Fibroblast of lung (primary cell): ENCODE results near the gene MFSD11. TPM values are rescaled to one million over a fixed set of nuclear protein-coding genes. Genes with fewer than 3 reads are reported as not detected.
"Not testable (repeated sequence)": the region's sequence is repeated elsewhere in the genome, so short reads cannot be mapped to it uniquely, and the experiment has no call there.

Experiments
- DNase-seq, 2 donors: peaks; one replicate each; pipeline versions ENCODE4 v3.0.0 to v3.0.0-alpha.2; 2010; ENCODE audit warnings: low read depth in 2 of 2
- H2AFZ ChIP-seq: 2 replicates; pipeline ENCODE4 v1.5.1; 2012; ENCODE audit warnings: low read length, control low read depth, inconsistent platforms
- H3K27ac ChIP-seq: 2 replicates; pipeline ENCODE4 v1.5.1; 2011; ENCODE audit warnings: low read length, control low read depth; ENCODE audit not compliant: insufficient read depth
- H3K27me3 ChIP-seq: 2 replicates; pipeline ENCODE4 v1.5.1; 2011; ENCODE audit warnings: mild to moderate bottlenecking, low read length; ENCODE audit not compliant: control insufficient read depth, insufficient read depth
- H3K36me3 ChIP-seq: 2 replicates; pipeline ENCODE4 v1.5.1; 2011; ENCODE audit warnings: low read length; ENCODE audit not compliant: control insufficient read depth, insufficient read depth
- H3K4me1 ChIP-seq: 2 replicates; pipeline ENCODE4 v1.5.1; 2011; ENCODE audit warnings: low read length; ENCODE audit not compliant: control insufficient read depth, insufficient read depth; ENCODE audit errors: extremely low read depth
- H3K4me2 ChIP-seq: 2 replicates; pipeline ENCODE4 v1.5.1; 2011; ENCODE audit warnings: low read length, control low read depth; ENCODE audit not compliant: insufficient read depth; ENCODE audit errors: extremely low read depth
- H3K4me3 ChIP-seq, 4 experiments: fragments of 200-600 bp in 1 of 4; sonication (generic) in 1 of 4; replicated peaks in 1 of 4; 2 replicates each; pipeline ENCODE4 v1.5.1; 2011 to 2016; ENCODE audit warnings: low read length in 4 of 4, low read depth in 3 of 4, mild to moderate bottlenecking in 3 of 4, control low read depth in 2 of 4, inconsistent platforms in 1 of 4, mixed read lengths in 1 of 4; ENCODE audit not compliant: insufficient read depth in 1 of 4; ENCODE audit errors: control extremely low read depth in 1 of 4
- H3K79me2 ChIP-seq: 2 replicates; pipeline ENCODE4 v1.5.1; 2012; ENCODE audit warnings: mild to moderate bottlenecking, low read length, inconsistent platforms; ENCODE audit not compliant: control insufficient read depth, insufficient read depth
- H3K9ac ChIP-seq: 2 replicates; pipeline ENCODE4 v1.5.1; 2011; ENCODE audit warnings: mild to moderate bottlenecking, low read length, control low read depth; ENCODE audit not compliant: insufficient read depth
- H3K9me3 ChIP-seq: 2 replicates; pipeline ENCODE4 v1.5.1; 2012; ENCODE audit warnings: low read depth, low read length; ENCODE audit not compliant: control insufficient read depth, insufficient read depth
- H4K20me1 ChIP-seq: 2 replicates; pipeline ENCODE4 v1.5.1; 2011; ENCODE audit warnings: low read length; ENCODE audit not compliant: control insufficient read depth, insufficient read depth; ENCODE audit errors: extremely low read depth
- CTCF ChIP-seq, 2 donors: IDR thresholded peaks in 1 of 2; conservative IDR thresholded peaks in 1 of 2; 1 replicate in 1 of 2; 2 replicates in 1 of 2; pipeline ENCODE4 v1.5.1; 2011 to 2012; ENCODE audit warnings: low read length in 2 of 2, control low read depth in 1 of 2, inconsistent platforms in 1 of 2, low read depth in 1 of 2, mild to moderate bottlenecking in 1 of 2
- EZH2 ChIP-seq: IDR thresholded peaks from 2 replicates; pipeline ENCODE4 v1.5.1; 2012; ENCODE audit warnings: low read length, control low read depth, mild to moderate bottlenecking; ENCODE audit errors: missing control alignments
- polyA plus RNA-seq, 2 donors: library from polyadenylated mRNA; depleted of rRNA in 1 of 2; stranded (reverse) in 1 of 2; unstranded in 1 of 2; fragments of >200 nt; gene quantifications; 2 replicates each; pipeline ENCODE4 v1.2.1, GENCODE V29; 2011 to 2012; ENCODE audit warnings: missing spikeins in 1 of 2
- total RNA-seq: library from RNA; depleted of rRNA; stranded (reverse); fragments of >200 nt; gene quantifications from 2 replicates; pipeline ENCODE4 v1.2.1, GENCODE V29; 2014

Gene MFSD11
- total and polyA plus RNA-seq, 2 donors (not counting 1 experiment from before 2014, with no cell fraction given), result 22.4 to 31.4 TPM

- no peak for TF ChIP-seq EZH2
- TF ChIP-seq CTCF (conservative IDR thresholded peaks at IDR 0.05 in 1 of 2, IDR thresholded peaks at IDR 0.05 in 1 of 2; ENCODE audit: low read depth in 1 of 2, low read length in 2 of 2), result no peak
- Histone ChIP-seq H3K9ac (no peak overlapping the region), H3K4me3 (no peak overlapping the region), H3K27me3 (no peaks in the 10 kb centered on the region), H3K9me3 (no peaks in the 10 kb centered on the region), H3K27ac (no peak overlapping the region), H3K79me2 (peaks cover 71% of the 10 kb centered on the region), H3K4me1 (peaks cover 20% of the 10 kb centered on the region), H3K4me2 (no peak overlapping the region), H4K20me1 (no peaks in the 10 kb centered on the region), H3K36me3 (no peaks in the 10 kb centered on the region), H2AFZ (no peak overlapping the region)
- DNase-seq, result no peak
These were observed 31.1 kb upstream of the MFSD11 start for GRCh38 chr17:76706817-76707216.

- H3K4me1 ChIP-seq, result peaks cover 19% of the 10 kb centered on the region
- peaks cover 2% of the 10 kb centered on the region for H3K36me3 ChIP-seq
- no peaks in the 10 kb centered on the region for H4K20me1 ChIP-seq
- DNase-seq, result no peak
- TF ChIP-seq CTCF (conservative IDR thresholded peaks at IDR 0.05 in 1 of 2, IDR thresholded peaks at IDR 0.05 in 1 of 2; ENCODE audit: low read depth in 1 of 2, low read length in 2 of 2), result peak; percentile 23 to 25
- no peak for TF ChIP-seq EZH2
- no peak overlapping the region for H2AFZ ChIP-seq
- peak overlapping the region; percentile 82 for H3K27ac ChIP-seq
- peak overlapping the region; percentile 97 for H3K4me2 ChIP-seq
- no peaks in the 10 kb centered on the region for H3K27me3 ChIP-seq
- peaks cover 60% of the 10 kb centered on the region for H3K79me2 ChIP-seq
- H3K9ac ChIP-seq, result peak overlapping the region; percentile 55
- H3K4me3 ChIP-seq, result peak overlapping the region; percentile 32 to 77 (median 42)
- H3K9me3 ChIP-seq, result no peaks in the 10 kb centered on the region
These were observed 29.7 kb upstream of the MFSD11 start for GRCh38 chr17:76707985-76708807.

GRCh38 chr17:76709077-76709950 is 28.6 kb upstream of the MFSD11 start:
- Histone ChIP-seq H3K9me3 (no peaks in the 10 kb centered on the region), H2AFZ (no peak overlapping the region), H3K9ac (peak overlapping the region; percentile 72), H3K4me1 (peaks cover 19% of the 10 kb centered on the region), H3K36me3 (peaks cover 4% of the 10 kb centered on the region), H3K27me3 (no peaks in the 10 kb centered on the region), H4K20me1 (no peaks in the 10 kb centered on the region), H3K4me3 (peak overlapping the region; percentile 75 to 81 (median 78)), H3K4me2 (peak overlapping the region; percentile 97), H3K79me2 (peaks cover 53% of the 10 kb centered on the region), H3K27ac (peak overlapping the region; percentile 99)
- peak; percentile 97 to 100 for DNase-seq
- no peak for TF ChIP-seq CTCF (conservative IDR thresholded peaks at IDR 0.05 in 1 of 2, IDR thresholded peaks at IDR 0.05 in 1 of 2; ENCODE audit: low read depth in 1 of 2, low read length in 2 of 2)
- no peak for TF ChIP-seq EZH2

GRCh38 chr17:76709951-76710862 is 27.7 kb upstream of the MFSD11 start:
- DNase-seq, result peak; percentile 45 to 60
- H3K4me1 ChIP-seq, result peaks cover 22% of the 10 kb centered on the region

More at GRCh38 chr17:76709951-76710862, 27.7 kb upstream of the MFSD11 start:
- Histone ChIP-seq H3K4me2 (peak overlapping the region; percentile 97), H3K27ac (peak overlapping the region; percentile 99), H3K4me3 (peak overlapping the region; percentile 75 to 81 (median 78)), H3K79me2 (peaks cover 48% of the 10 kb centered on the region), H3K9ac (peak overlapping the region; percentile 72)
- H4K20me1 ChIP-seq, H3K9me3 ChIP-seq, H3K27me3 ChIP-seq, H3K36me3 ChIP-seq, H2AFZ ChIP-seq: not testable (repeated sequence)
